Amniotic epithelial cell (primary cell): ENCODE data around the gene PIGBOS1.
"Not testable (repeated sequence)": the region's sequence is repeated elsewhere in the genome, so short reads cannot be mapped to it uniquely, and the experiment has no call there.

ENCODE experiments used
- DNase-seq: peaks from one replicate; pipeline ENCODE4 v3.0.0-alpha.2; 2010; ENCODE audit warnings: low read depth

PIGBOS1 gene

GRCh38 chr15:55290528-55291057 lies 28.3 kb downstream of the PIGBOS1 start:
- DNase-seq = peak; percentile 76

GRCh38 chr15:55289746-55290527 lies 29.0 kb downstream of the PIGBOS1 start, which contains the start of gene RAB27A:
TSS of gene RAB27A (minus strand) at chr15:55289813. CDS start at chr15:55234934, 54,879 bp downstream.
- DNase-seq = peak; percentile 73

- peak; percentile 61 for DNase-seq
Observed at GRCh38 chr15:55289011-55289745, 29.7 kb downstream of the PIGBOS1 start.

- no peak for DNase-seq
Observed at GRCh38 chr15:55288006-55288717, 30.8 kb downstream of the PIGBOS1 start.

- DNase-seq = not testable (repeated sequence)
Observed at GRCh38 chr15:55286442-55287189, 32.3 kb downstream of the PIGBOS1 start.

- DNase-seq = no peak
Observed at GRCh38 chr15:55284426-55284825, 34.5 kb downstream of the PIGBOS1 start.

GRCh38 chr15:55283379-55284147 lies 35.4 kb downstream of the PIGBOS1 start:
- DNase-seq = no peak

- peak; percentile 92 for DNase-seq
Observed at GRCh38 chr15:55282284-55282833, 36.6 kb downstream of the PIGBOS1 start.

GRCh38 chr15:55281517-55282228 lies 37.2 kb downstream of the PIGBOS1 start:
- no peak for DNase-seq

GRCh38 chr15:55280589-55280988 lies 38.3 kb downstream of the PIGBOS1 start:
- DNase-seq = peak; percentile 47

GRCh38 chr15:55279746-55280351 lies 39.1 kb downstream of the PIGBOS1 start:
- DNase-seq = peak; percentile 96

- DNase-seq = no peak
Observed at GRCh38 chr15:55279100-55279745, 39.7 kb downstream of the PIGBOS1 start.

- peak; percentile 57 for DNase-seq
Observed at GRCh38 chr15:55277715-55278114, 41.2 kb downstream of the PIGBOS1 start.

GRCh38 chr15:55277116-55277564 lies 41.8 kb downstream of the PIGBOS1 start:
- DNase-seq = no peak

- no peak for DNase-seq
Observed at GRCh38 chr15:55276324-55276723, 42.6 kb downstream of the PIGBOS1 start.

- DNase-seq = no peak
Observed at GRCh38 chr15:55270291-55270690, 48.6 kb downstream of the PIGBOS1 start.

- DNase-seq = peak; percentile 62
Observed at GRCh38 chr15:55268176-55268695, 50.7 kb downstream of the PIGBOS1 start.

- DNase-seq = peak; percentile 97
Observed at GRCh38 chr15:55267401-55268175, 51.3 kb downstream of the PIGBOS1 start.
